DMS79 (cell line): ENCODE measurements around the gene ADSS1.

Experiments used
- DNase-seq: peaks from one replicate; lab custom pipeline; 2025; lab: John Stamatoyannopoulos, UW

Gene ADSS1

GRCh38 chr14:104782808-104783139, 58.7 kb downstream of the ADSS1 start:
- DNase-seq: no peak

- DNase-seq: no peak
Measured at GRCh38 chr14:104783484-104784217, 59.6 kb downstream of the ADSS1 start.

DNA sequence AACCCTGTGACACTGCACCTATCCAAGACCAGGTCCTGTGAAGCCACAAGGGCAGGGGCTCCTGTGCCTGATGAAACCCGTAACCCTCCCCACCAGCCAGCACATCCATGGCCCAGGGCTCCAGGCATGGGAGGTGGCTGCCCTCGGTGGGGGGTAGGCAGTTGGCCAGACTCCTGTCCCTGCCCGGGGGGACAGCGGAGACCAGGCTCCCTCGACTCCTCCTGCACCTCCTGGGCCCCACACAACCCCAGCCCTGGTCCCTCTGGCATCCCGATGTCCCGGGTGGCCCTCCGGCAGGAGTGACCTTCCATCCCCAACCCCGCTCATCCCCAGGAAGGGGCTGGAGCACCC, 60.2 kb downstream of the ADSS1 start:
- no peak for DNase-seq

- peak; percentile 83 for DNase-seq
Measured at GRCh38 chr14:104784846-104785707, 61.0 kb downstream of the ADSS1 start.

- DNase-seq: no peak
Measured at GRCh38 chr14:104785708-104786080, 61.7 kb downstream of the ADSS1 start.

DNA sequence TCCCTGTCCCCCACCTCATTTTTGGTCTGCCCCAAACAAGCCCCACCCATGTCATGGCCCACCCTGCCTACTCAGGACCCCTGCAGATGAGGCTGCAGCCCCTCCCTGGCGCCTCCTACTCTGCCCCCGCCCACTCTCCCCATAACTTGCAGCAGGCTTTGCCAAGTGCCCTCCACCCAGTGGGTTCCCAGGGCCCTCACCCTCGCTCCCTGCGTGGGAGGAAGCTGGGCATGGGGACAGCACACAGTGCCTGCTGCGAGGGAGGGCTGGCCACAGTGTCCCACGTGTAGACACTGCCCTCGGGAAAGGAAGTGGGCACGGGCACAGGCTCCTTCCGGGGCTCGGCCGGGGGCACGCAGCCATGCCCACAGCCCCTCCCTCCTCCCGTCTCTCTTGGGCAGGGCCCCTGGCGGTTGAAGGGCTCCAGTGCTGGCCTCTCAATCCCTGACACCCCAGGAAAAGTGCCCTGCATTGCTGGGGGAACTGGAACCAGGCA, 62.1 kb downstream of the ADSS1 start:
- DNase-seq: no peak

DNA sequence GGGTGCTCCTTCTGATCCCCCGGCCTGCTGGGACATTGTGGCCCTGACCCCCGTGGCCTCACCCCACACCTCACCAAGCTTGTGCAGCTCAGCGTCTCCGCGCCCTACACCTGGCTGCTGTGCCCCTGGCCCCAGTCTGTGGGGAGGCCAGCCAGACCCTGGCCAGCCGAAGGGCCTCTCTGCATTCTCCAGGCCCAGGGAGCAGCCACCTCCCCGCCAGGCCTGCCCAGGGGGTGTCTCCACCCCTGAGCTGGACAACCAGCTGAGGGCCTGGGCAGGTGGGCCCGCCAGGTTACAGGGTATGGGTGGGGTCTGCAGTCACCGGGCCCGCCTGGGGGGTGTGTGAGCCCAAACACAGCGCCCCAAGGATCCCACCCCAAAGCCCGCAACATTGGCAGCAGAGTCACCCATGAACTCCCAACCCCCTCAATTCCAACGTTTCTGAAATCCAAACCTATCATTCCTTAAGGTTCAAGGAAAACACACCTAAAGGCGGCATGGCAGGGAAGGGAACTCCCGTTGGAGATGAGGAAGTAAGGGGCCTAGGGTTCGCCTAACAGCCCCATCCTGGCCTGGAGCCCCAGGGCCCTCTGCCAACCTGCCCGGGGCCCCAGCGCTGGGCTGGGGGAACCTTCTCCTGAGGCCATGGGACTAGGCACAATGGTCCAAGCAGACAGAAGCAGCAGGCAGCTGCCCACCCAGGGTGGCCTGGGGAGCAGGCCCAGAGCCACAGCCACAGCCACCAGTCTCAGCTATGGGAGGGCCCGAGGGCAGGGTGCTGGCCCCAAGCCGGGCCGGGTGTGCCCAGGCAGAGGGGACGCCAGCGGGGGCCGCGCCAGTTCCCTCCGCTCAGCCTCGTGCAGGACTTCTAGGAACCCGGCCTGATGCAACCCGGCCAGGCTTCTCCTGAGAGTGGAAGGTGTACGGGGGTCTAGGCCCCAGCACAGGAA, 63.0 kb downstream of the ADSS1 start:
- no peak for DNase-seq

GRCh38 chr14:104787736-104788135, 63.7 kb downstream of the ADSS1 start:
- DNase-seq: no peak

DNA sequence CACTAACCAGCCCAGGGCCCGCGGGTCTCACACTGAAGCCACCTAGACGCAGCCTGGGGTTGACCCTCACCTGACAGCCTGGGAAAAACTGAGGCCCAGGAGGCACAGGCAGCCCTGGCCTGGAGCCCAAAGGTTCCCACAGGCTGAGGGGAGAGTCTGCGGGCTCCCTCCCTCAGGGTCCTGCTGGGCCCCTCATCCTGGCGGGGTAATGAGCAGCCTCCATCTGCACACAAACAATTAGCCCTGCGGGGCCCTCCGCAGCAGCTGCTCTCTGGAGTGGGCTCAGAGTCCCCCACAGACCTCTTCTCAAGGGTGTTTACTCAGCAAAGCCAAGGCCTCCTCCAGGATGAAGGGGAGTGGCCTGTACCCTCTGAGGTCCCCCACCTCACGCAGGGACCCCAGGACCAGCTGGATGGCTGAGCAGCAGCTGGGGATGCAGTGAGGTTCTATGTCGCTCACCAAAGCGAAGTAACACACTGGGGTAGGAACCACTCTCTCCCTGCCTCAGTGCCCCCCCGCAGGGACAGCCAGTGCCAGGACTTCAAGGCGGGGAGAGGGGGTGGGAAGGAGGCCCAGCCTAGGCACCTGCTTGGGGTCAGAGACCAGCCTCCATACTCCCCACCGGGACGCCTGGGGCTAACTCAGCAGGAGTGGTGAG, 64.3 kb downstream of the ADSS1 start:
- peak; percentile 97 for DNase-seq

DNA sequence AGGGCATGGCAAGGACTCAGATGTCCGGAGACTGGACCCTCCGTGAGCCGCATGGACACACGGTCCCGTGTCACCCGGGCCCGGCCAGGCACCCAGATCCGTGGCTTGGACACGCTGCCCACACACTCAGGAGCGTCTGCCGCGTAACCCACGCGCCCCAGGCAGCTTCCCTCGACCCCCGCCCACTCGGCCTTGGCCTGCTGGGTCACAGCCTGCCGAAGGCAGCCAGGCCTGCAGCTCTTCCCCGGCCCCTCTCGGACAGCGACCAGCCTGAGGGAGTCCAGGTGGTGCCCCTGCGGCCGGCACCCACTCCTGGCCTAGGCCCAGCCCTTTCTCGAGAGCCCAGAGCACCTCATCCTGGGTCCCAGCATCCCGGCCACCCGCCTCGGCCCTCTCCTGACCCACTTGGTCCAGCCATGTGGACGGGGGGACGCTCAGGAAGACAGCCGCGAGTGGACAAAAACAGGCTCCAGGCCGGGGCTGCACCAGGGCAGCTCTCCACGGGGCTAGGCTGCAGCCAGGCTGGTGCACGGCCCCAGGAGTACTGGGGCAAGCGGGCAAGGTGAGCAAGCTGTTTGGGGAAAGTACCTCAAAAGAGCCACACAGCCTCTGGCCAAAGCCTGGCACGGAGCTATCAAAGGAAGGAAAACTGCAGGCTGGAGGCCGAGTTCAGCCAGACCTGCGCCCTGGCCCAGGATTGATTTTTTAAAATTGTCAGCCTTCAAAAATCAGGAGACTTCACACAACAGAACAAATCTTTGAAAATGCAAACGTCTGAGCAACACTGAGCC, 65.0 kb downstream of the ADSS1 start:
- DNase-seq: no peak

DNA sequence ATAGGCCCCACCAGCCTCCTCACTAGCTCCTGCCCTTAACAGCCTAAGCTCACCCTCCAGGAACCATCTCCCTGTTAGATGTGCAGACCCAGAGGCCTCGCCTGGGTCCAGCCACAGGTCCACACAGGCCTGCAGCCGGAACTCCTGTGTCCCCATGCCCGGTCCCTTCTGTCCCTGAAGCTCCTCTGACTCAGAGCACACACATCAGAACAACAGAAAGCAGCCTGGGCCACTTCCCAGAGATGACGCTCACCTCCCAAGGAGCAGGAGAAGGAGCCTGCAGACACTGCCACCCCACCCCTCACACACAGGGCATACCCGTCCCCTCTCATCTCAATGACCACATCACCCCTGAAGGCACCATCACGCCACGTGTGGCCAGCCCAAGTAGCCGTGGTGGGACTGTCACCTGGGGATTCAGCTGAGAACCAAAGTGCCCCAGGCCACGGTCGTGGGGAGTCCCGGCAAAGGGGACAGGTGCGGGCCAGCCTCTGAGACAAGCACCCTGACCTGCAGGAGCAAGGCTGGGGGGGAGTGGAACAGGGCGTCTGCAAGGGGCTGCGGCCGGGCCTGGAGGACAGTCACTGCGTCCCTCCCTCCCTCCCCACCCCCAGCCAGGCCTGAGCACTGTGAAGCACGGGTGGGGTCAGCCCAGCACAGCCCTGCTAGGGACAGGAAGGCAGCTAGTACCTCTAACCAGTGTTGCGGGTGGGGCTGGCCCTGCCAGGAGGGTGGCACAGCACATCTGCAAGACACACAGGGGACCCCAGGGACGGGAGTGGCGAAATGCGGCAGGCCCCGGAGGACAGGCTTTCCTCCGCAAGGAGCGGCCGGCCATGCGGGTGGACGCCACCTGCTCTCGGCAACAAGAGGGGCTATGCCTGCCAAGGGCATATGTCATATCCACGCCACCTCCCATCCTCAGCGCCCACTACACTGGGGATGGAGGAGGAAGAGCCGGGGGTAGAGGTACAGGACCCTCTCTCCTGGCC, 66.0 kb downstream of the ADSS1 start:
- no peak for DNase-seq

GRCh38 chr14:104791425-104791824, 67.4 kb downstream of the ADSS1 start:
- DNase-seq: no peak

- DNase-seq: peak; percentile 52
Measured at GRCh38 chr14:104792101-104792884, 68.3 kb downstream of the ADSS1 start.

DNA sequence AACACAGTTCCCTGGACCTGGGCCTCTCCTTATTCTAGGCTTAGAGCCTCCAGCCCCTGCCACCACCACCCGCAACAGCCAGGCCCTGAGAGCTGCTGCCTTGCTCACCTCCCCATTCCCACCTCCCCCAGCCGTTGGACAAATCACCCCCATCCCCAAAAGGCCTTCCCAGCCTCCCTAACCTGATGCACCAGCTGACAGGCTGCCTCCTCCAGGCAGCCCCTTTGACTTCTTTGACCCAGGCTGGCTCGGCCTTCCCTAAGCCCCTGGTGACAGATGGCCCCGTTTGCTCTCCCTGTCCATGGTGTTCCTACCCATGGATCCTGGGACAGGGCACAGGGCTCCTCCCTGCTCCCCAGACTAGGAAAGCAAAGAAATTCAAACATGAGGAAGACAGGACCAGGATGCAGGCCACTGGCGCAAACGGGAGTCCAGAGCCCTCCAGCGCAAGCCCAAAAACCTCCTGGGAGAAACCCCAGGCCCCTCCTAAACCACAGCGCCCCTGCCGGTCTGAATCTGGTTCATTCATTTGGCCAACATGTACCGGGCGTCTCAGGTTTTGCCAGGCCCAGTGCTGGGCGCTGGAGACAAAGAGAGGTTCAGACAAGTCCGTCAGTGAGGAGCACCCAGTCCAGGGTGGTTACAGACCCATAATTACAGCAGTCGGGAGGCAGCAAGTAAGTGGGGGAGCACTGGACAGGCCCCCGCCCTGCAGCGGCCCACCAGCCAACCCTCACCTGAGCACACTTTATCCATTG, 69.1 kb downstream of the ADSS1 start:
- no peak for DNase-seq

DNA sequence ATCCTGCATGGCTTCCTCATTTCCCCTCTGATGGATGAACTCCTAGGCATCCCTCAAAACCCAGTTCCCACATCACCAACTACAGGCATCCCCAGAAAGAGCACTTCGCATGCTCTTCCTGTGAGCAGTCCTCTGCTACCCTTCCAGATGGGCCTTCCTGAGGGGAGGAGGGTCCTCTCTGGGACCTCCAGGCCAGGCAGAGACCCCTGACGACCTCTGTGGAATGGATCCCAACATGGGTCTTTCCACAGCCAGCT, 69.6 kb downstream of the ADSS1 start:
- DNase-seq: no peak

GRCh38 chr14:104794099-104794498, 70.1 kb downstream of the ADSS1 start:
- DNase-seq: no peak

GRCh38 chr14:104794631-104794992, 70.6 kb downstream of the ADSS1 start:
- no peak for DNase-seq

DNA sequence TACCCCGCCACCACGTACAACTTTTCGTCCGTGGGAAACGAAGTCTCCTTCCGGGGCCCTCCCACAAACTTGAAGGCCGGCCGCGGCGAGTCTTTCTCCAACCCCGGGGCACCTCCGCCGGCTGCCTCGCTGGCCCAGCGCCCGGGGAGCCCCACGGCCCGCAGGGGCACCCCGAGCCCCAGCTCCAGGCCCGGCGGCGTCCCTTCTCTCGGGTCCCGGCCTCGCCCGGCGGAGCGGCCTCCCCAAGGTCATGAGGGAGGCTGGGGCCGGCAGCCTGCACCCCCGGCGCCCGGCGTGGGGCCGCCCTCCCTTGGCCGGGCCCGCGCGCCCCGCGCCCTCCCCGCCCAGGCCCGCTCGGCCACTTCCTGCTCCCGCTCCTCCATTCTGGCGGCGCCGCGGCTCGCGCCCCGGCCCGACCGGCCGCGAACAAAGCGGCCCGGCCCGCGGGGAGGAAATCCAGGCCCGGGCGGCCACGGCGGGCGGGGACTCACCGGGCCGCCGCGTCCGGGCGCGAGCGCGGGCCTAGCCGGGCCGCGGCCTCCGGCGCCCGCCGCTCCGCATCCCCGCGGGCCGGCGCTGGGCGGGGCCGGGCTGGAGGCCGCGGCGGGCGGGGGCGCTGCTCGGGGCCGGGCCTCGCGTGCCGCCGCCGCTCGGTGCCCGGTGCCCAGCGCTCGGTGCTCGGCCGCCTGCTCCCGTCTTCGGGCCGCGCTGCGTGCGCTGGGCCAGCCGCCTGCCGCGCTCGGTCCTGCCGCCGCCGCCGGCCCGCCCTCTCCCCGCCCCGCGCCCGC, 71.2 kb downstream of the ADSS1 start, which contains the start of gene AKT1:
Gene AKT1, minus strand, starts transcription at position 756 of the 788 bp plus-strand sequence. CDS start 3,105 bp downstream, outside the sequence.
- no peak for DNase-seq
